ENCODE data around the gene GIT2. TPM values are rescaled to one million over a fixed set of nuclear protein-coding genes. Genes with fewer than 3 reads are reported as not detected.
"Not testable (repeated sequence)": the region's sequence is repeated elsewhere in the genome, so short reads cannot be mapped to it uniquely, and the experiment has no call there.

The GIT2 gene
- polyA plus RNA-seq, 3 donors = 30.8 to 51.8 (median 48.9) TPM

- not testable (repeated sequence) for DNase-seq
These were observed 12.7 kb upstream of the GIT2 start for GRCh38 chr12:110008681-110009398.

- no peak for DNase-seq
These were observed 11.7 kb upstream of the GIT2 start for GRCh38 chr12:110007881-110008280.

GRCh38 chr12:110006115-110006514 lies 9.9 kb upstream of the GIT2 start:
- no peak for DNase-seq

- no peak for DNase-seq
These were observed 9.3 kb upstream of the GIT2 start for GRCh38 chr12:110005319-110005973.

- no peak for DNase-seq
These were observed 8.4 kb upstream of the GIT2 start for GRCh38 chr12:110004598-110004997.

- DNase-seq = no peak
These were observed 6.7 kb upstream of the GIT2 start for GRCh38 chr12:110002676-110003515.

- DNase-seq = no peak
These were observed 5.4 kb upstream of the GIT2 start for GRCh38 chr12:110001596-110001995.

GRCh38 chr12:109999983-110000505 lies 3.9 kb upstream of the GIT2 start:
- DNase-seq = peak; percentile 21

GRCh38 chr12:109999649-109999971 lies 3.4 kb upstream of the GIT2 start:
- DNase-seq = no peak

- DNase-seq = peak; percentile 94
These were observed 2.9 kb upstream of the GIT2 start, which contains the start of gene ANKRD13A for GRCh38 chr12:109998904-109999648. TSS of gene ANKRD13A (plus strand) at chr12:109999430. CDS start at chr12:109999689, 259 bp downstream.

GRCh38 chr12:109998241-109998903 lies 2.2 kb upstream of the GIT2 start:
- no peak for DNase-seq

- no peak for DNase-seq
These were observed 1.2 kb upstream of the GIT2 start for GRCh38 chr12:109997393-109997792.

GRCh38 chr12:109996483-109996853 lies 300 bp upstream of the GIT2 start:
- DNase-seq = no peak

GRCh38 chr12:109995361-109995685 lies 845 bp downstream of the GIT2 start:
- DNase-seq = no peak

- peak; percentile 15 for DNase-seq
These were observed 1.6 kb downstream of the GIT2 start for GRCh38 chr12:109994401-109995175.

- DNase-seq = no peak
These were observed 3.1 kb downstream of the GIT2 start for GRCh38 chr12:109993091-109993490.

GRCh38 chr12:109991586-109991985 lies 4.6 kb downstream of the GIT2 start:
- DNase-seq = no peak

- DNase-seq = no peak
These were observed 6.8 kb downstream of the GIT2 start for GRCh38 chr12:109989380-109989779.

GRCh38 chr12:109988903-109989302 lies 7.3 kb downstream of the GIT2 start:
- no peak for DNase-seq

- no peak for DNase-seq
These were observed 7.9 kb downstream of the GIT2 start for GRCh38 chr12:109988274-109988673.

GRCh38 chr12:109987615-109988014 lies 8.6 kb downstream of the GIT2 start:
- no peak for DNase-seq

Measured in renal pelvis (tissue), 4 donors.